Choroid plexus epithelial cell (primary cell): ENCODE data around the gene REXO4.

ENCODE experiments used
- DNase-seq: peaks from one replicate; pipeline ENCODE4 v3.0.0-alpha.2; 2010; ENCODE audit warnings: low read depth
- H3K4me3 ChIP-seq: 2 replicates; pipeline ENCODE4 v1.5.1; 2011; ENCODE audit warnings: low read depth, mild to moderate bottlenecking, control low read depth, low read length, moderate library complexity
- TF ChIP-seq, protein P1 (sequence below): conservative IDR thresholded peaks from 2 replicates; pipeline ENCODE4 v1.5.1; 2011; ENCODE audit warnings: low read depth, mild to moderate bottlenecking, control low read depth, inconsistent platforms, low read length, moderate library complexity

Gene REXO4

DNA sequence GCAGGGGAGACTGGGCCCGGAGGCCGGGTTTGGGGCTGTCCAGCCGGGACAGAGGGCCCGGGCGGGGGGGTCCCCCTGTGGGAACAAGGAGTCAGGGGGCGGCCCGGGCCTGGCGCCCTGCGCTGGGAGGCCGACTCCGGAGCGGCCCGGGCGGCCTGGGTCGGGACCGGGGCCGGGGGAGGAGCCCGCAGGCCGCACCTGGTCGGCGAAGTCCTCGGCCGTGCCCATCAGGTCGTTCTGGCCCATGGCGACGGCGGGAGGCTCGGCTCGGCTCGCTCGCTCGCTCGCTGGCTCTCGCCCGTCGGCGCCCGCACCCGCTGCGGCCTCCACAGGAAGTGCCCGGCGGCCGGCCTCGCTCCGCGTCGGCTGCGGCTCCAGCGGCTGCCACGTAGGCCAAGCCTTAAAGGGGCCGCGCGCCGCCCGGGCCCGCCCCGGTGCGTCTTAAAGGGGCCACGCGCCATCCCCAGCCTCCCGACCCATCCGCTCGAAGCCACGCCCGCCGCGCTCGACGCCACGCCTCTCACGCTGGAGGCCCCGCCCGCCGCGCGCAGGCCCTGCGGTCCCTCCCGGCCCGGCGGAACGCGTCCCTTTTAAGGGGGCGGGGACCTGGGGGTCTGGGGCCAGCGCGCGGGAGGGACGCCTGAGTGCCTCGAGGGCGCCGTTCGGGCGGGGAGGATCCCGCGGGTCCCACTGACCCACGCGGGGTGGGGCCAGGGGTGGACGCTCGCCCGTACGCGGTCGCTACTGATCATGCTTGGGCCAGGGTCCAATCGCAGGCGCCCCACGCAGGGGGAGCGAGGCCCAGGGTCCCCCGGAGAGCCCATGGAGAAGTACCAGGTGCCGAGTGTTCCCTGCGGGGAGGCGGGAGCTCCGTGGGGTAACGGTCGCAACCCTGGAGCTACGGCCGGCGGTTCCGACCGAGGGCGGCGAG is 41.8 kb downstream of the REXO4 start, which contains the start of the genes STKLD1 and SURF4:
TSS of gene STKLD1 (plus strand) at position 643 of the 931 bp plus-strand sequence. CDS start at position 751, 108 bp downstream.
TSS of gene SURF4 (minus strand) at position 337 of the 931 bp plus-strand sequence. CDS start at position 246, 91 bp downstream.
- peak within 1 kb of the TSS; percentile 83 for H3K4me3 ChIP-seq

DNA sequence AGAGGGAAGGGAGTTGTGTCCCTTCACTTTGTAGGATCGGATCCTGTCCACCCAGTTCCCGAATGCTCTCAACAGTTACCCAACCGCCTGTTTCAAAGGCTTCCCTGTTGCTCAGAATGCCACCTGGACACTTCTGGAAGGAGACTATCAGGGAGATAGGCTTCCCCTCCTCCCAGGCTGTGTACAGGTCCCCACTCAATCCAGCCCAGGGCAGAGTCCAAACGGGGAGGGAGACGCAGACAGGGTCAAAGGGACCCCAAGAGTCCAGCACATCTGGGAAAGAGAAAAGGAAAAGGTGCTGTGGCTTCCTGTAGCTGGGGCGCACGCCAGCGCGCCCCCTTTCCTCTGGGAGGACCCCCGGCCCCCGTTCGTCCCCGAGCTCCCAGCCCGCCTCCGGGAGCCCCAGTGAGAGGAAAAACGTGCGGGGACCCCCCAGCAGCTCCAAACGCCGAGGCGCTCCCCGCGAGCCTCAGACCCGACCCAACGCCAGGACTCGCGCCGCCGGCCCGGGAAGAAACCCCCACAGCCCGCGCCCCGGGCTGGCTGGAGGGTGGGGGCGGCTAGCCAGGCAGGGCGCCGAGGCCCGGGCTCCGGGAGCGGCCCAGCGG is 42.6 kb downstream of the REXO4 start:
- TF ChIP-seq, protein P1, sequence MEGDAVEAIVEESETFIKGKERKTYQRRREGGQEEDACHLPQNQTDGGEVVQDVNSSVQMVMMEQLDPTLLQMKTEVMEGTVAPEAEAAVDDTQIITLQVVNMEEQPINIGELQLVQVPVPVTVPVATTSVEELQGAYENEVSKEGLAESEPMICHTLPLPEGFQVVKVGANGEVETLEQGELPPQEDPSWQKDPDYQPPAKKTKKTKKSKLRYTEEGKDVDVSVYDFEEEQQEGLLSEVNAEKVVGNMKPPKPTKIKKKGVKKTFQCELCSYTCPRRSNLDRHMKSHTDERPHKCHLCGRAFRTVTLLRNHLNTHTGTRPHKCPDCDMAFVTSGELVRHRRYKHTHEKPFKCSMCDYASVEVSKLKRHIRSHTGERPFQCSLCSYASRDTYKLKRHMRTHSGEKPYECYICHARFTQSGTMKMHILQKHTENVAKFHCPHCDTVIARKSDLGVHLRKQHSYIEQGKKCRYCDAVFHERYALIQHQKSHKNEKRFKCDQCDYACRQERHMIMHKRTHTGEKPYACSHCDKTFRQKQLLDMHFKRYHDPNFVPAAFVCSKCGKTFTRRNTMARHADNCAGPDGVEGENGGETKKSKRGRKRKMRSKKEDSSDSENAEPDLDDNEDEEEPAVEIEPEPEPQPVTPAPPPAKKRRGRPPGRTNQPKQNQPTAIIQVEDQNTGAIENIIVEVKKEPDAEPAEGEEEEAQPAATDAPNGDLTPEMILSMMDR = no peak
- peak; percentile 51 for DNase-seq
- H3K4me3 ChIP-seq = peak overlapping the region; percentile 83

More for the DNA sequence above, 41.8 kb downstream of the REXO4 start, which contains the start of the genes STKLD1 and SURF4:
- TF ChIP-seq, protein P1 = no peak
- peak; percentile 98 for DNase-seq

DNA sequence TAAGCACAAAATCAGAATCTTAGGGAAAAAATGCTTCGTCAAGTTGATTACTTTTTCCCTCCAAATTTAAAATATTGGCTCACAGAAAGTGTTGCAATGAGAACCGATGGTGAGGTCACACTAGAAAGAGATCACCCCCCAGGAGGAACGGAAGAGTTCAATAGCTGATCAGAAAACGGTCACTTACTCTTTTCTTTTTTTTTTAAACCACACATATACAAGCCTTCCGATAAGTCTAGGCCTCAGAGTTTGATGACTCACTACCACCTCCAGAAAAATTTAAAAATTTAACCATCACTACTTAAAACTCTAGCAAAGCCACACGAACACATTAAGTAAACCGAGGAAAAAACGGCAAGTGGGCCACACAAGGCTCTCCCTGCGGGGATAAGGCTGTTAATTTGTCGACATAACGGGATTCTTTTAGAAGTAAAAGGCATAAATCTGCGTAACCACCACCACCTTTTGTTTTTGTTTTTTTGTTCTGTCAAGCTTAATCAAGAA is 43.1 kb downstream of the REXO4 start:
- H3K4me3 ChIP-seq = peak overlapping the region; percentile 83
- TF ChIP-seq, protein P1 = no peak
- peak; percentile 72 for DNase-seq

DNA sequence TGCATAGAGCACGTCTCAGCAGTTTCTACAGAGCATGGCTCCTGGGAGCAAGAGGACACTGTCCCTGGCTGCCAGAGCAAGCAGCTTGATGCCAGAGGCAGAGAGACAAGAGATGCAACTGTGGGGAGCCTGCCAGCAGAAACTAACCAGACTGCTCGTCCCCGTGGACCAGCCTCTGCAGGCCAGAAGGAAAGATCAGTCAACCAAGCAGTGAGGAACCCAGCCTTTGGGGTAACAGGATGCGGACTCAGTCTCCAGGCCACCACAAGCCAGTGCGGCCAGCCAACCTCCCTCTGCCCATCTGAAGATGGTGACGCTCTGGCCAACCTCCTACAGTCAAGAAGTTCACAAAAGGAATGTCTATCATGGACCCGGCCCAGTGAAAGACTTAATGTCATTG is 45.7 kb downstream of the REXO4 start:
- DNase-seq = no peak
- TF ChIP-seq, protein P1 = no peak
- H3K4me3 ChIP-seq = no peak overlapping the region

DNA sequence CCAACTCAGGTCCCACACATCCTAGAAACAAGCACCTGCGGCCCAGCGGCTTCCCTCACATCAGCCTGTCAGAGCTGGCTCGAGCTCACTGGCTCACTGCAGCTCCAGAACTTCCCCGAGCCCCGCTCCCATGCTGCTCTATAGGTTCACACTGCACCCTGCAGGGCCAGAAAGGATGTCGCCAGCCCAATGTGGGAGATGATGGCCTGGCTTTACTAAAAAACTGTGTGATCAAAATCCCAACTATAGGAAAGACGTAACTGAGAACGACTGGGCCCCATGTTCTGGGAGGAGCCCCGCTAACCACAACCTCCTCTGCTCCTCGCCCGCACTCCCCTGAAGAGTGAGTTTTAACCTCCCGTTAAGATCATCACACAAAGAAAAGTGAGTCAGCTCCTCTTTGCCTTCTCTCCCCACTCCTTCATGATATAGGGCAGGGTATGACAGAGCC is 46.5 kb downstream of the REXO4 start:
- TF ChIP-seq, protein P1 = peak; percentile 23
- no peak overlapping the region for H3K4me3 ChIP-seq
- DNase-seq = peak; percentile 58

DNA sequence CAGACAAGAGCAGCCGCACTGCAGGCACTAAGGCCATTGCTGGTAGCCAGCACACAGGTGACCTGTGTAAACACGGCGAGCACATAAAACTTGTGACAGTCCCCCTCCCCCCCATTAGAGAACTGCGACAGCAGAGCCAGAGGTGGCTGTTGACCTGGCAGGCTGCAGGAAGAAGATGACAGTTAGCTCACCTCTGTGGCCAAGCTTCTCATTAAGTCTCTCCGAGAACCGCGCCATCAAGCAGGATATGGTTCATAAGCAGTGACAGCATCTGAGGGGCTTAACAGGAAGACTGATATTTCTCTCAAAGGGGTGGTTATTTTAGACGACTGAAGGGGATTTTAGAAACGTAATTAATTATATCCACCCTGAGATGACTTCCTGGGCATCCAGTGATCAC is 47.1 kb downstream of the REXO4 start:
- TF ChIP-seq, protein P1 = no peak
- no peak overlapping the region for H3K4me3 ChIP-seq
- DNase-seq = no peak
